CD4-positive, alpha-beta T cell treated with Interleukin-6 for 4 hours (primary cell): Measurements from ENCODE around the gene TELO2.

ENCODE experiments used
- DNase-seq: peaks from one replicate; pipeline ENCODE4 v3.0.0-alpha.2; 2020; ENCODE audit warnings: mixed read lengths

The TELO2 gene

DNA sequence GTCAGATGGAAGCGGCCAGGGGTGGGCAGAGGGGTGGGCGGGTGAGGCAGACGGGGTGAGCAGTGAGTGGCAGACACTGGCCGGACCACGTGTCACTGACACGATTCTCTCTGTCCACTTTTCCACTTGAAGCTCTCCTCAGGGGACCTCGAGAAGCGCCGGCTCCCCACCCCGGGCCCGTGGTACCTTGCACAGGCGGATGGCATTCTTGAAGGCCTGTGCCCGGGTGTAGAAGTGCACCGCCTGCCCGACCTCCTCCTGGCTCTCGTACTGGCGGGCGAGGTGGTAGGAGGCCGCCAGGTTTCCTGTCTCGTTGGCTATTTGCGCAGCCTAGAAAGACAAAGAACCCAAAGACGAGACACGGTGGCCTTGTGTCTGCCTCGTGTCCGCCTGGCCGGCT is 31.2 kb downstream of the TELO2 start:
- no peak for DNase-seq

GRCh38 chr16:1525871-1526607 is 32.9 kb downstream of the TELO2 start:
- peak; percentile 61 for DNase-seq

GRCh38 chr16:1526608-1527555 is 33.7 kb downstream of the TELO2 start:
- DNase-seq = peak; percentile 67

GRCh38 chr16:1527836-1528811 is 35.0 kb downstream of the TELO2 start:
- DNase-seq = no peak

GRCh38 chr16:1528921-1529537 is 35.9 kb downstream of the TELO2 start:
- no peak for DNase-seq

- no peak for DNase-seq
These were observed 37.3 kb downstream of the TELO2 start for GRCh38 chr16:1530349-1530882.

DNA sequence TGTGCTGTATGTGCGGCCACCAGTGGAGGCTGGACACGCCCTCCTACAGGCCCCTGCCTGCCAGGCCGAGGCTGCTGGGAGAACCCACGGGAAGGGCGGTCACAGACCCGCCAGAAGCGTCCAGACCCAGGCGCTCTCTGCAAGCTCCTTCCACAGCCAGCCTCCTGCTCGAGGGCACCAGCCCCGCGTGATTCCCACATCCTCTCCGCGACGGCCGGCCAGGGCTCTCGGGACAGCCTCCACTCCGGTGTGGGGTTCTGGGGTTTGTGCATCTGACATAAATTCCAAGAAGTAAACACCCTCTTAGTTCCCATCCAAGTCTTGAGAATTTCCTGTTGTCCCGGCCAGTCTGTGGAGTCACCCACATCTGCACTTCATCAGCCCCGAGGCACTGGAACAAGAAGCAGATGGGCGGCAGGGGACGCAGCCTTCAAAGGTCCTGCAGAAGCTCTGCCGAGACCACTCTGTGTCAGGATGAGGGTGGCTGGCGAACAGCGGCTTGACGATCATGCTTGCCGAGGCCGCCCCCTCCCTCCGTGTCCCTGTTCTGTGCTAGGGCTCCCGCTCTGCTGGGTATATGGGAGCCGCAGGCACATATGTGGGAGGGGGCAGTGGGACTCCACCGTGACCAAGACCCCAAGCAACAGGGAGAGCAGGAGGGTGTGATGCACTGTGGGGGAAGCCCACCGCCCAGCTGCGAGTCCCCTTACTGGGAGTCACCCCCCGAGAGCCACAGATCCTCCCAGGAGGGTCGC is 37.9 kb downstream of the TELO2 start:
- no peak for DNase-seq

GRCh38 chr16:1531638-1531910 is 38.4 kb downstream of the TELO2 start:
- no peak for DNase-seq

GRCh38 chr16:1532081-1532760 is 39.1 kb downstream of the TELO2 start:
- no peak for DNase-seq

GRCh38 chr16:1532771-1533170 is 39.6 kb downstream of the TELO2 start:
- no peak for DNase-seq

- DNase-seq = peak; percentile 71
These were observed 40.3 kb downstream of the TELO2 start, which contains the start of gene TMEM204 for GRCh38 chr16:1533443-1533951. Gene TMEM204, plus strand, starts transcription at chr16:1533666. Its CDS starts 610 bp downstream, at chr16:1534276.

DNA sequence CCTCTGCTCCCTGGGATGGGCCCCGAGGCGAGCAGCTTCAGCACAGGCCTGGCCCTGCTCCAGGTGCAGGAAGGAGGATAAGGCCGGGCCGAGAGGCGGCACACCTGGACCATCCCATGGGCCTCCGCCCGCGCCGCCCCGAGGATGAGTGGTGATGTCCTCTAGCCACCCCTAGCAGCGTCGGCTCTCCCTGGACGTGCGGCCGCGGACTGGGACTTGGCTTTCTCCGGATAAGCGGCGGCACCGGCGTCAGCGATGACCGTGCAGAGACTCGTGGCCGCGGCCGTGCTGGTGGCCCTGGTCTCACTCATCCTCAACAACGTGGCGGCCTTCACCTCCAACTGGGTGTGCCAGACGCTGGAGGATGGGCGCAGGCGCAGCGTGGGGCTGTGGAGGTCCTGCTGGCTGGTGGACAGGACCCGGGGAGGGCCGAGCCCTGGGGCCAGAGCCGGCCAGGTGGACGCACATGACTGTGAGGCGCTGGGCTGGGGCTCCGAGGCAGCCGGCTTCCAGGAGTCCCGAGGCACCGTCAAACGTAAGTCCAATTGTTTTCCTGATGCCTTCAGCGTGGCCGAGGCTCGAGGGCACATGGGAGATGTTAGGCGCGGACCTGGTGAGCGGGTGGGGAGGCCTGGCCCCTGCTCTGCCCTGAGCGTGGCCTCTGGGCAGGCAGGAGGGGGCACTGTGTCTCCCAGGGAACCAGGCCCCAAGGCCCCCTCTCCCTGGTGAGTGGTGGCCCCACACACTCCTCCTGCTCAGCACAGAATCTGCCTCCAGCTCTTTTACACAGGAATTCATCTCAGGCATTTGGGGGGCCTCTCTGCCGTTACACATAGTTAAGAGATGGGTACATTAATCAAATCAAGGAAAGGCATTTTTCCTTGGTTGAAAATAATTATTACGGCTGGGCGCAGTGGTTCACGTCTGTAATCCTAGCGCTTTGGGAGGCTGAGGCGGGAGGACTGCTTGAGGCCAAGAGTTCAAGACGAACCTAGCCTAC is 41.2 kb downstream of the TELO2 start:
- peak; percentile 31 for DNase-seq

- peak; percentile 48 for DNase-seq
These were observed 42.5 kb downstream of the TELO2 start for GRCh38 chr16:1535391-1536291.

DNA sequence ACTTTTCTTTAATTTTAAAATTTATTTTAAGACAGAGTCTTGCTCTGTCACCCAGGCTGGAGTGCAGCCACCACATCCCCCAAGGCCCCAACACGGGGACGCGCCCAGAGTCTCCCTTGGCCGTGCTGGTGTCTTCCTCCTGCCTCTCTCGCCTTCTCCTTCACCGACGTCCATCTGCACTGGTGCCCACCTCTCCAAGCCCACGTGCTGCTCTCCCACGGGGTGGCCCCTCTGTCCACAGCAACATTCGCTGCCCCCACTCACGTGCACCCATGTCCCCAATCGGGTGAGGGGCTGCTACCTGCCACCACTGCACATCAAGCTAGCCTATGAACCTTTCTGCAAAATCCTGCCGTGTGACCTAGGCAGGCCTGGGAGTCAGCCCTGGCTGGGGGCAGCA is 43.4 kb downstream of the TELO2 start:
- no peak for DNase-seq

GRCh38 chr16:1537138-1537577 is 44.0 kb downstream of the TELO2 start:
- no peak for DNase-seq

DNA sequence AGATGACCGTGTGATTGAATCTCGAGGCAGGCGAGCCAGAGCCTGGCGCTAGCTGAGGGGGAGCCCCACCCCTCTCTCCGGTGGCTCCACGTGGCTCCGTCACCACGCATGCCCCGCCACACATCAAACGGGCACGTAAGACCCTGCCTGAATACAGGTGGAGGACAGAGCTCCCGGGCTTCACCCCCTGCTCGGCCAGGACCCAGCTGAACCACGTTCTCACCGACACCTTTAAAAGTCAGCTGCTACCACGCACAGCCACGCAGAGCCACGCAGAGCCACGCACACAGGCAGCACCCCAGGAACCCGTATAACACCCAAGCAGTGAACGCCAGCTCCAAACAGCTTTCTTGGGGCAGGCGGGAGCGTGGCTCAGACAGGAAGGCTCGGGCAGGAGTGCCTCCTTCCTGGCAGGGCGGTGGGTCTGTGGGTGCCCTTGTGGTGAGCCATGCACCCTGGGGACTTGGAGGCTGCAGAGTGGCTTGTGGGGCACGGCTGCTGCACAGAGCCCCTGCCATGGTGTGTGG is 44.7 kb downstream of the TELO2 start:
- DNase-seq = peak; percentile 68

DNA sequence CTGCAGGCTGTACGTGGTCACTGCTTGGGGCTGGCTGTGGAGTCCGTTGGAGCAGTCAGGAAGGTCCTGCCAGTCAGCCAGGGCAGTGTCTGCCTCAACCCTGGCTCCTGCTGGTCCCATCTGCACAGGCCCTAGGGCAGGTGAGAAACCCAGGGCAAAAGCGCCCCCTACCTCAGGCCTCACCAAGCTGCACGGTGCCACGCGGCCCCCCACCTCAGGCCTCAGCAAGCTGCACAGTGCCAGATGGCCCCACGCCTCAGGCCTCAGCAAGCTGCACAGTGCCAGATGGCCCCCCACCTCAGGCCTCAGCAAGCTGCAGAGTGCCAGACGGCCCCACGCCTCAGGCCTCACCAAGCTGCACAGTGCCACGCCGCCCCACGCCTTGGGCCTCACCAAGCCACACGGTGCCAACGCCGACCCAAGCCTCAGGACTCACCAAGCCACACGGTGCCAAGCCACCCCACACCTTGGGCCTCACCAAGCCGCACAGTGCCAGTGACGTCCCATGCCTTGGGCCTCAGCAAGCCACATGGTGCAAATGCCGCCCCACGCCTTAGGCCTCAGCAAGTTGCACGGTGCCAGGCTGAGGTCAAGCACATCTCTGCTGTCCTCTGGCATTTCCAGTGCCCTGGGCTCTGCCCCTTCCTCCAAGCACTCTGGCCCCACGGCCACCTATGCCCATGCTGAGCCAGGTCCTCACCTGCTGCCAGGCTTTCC is 45.8 kb downstream of the TELO2 start:
- DNase-seq = peak; percentile 62
